ENCODE data around the gene HRC. TPM values are rescaled to one million over a fixed set of nuclear protein-coding genes. Genes with fewer than 3 reads are reported as not detected.

The HRC gene
- total and polyA plus RNA-seq, 2 of the 8 experiments (the other 6 are each of a cell fraction or from before 2014, with no cell fraction given), result 2.3 to 2.6 TPM

DNA sequence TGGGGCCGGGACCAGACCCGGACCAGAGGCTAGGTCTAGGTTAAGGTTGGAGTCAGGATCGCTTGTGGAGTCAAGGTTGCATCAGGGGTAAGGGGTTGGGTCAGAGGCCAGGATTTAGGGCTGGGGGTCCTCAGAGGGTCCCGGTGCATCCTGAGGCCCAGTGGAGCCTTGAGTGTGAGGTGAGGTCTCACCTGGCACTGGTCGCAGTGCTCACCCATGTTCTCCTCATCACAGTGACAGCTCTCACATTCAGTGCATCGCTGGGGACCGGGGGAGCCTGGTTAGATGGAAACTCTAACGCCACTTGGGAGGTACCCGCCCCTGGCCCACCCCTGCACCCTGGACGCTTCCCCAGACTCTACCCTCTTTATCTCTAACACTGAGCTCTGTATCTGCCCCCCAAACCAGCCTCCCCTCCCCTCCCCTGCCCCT is 3.1 kb downstream of the HRC start:
- POLR2A ChIA-PET (ENCODE audit: partially characterized antibody), result interaction anchor here (0.9 to 4.9 kb wide), 6 partner anchors 9 to 59 kb away, joined by 3 to 27 read pairs (median 8); partner anchors contain the start of gene LIN7B
- no peaks in the 10 kb centered on the region for H3K9me3 ChIP-seq (ENCODE audit: insufficient read depth in 2 of 2, low read depth in 1 of 2, low read length in 1 of 2)
- no peak overlapping the region; a peak in 1 of 7 replicates for H3K9ac ChIP-seq (replicated peaks in 1 of 4; ENCODE audit: extremely low read depth in 1 of 4, low read depth in 3 of 4, low read length in 3 of 4)
- peak overlapping the region; percentile 59 to 85 for H3K4me2 ChIP-seq (ENCODE audit: insufficient read depth in 1 of 2, low read depth in 2 of 2, low read length in 2 of 2)
- H3K27ac ChIP-seq (ENCODE audit: low read depth, low read length), result no peak overlapping the region
- no peak overlapping the region for H2BK20ac ChIP-seq (ENCODE audit: low read length)
- no peak overlapping the region for H3K23ac ChIP-seq (ENCODE audit: insufficient read length)
- no peak overlapping the region for H4K5ac ChIP-seq (ENCODE audit: insufficient read length, low read depth, low read length)
- H3K79me1 ChIP-seq (ENCODE audit: low read depth, low read length), result 0 out of 2 replicates have a peak, but pooled peaks cover 2% of the 10 kb centered on the region
- H2AFZ ChIP-seq (ENCODE audit: low read length), result no peak overlapping the region
- CTCF ChIA-PET (ENCODE audit: partially characterized antibody), result interaction anchor here (0.8 to 2.1 kb wide), 4 partner anchors 13 to 54 kb away, joined by 3 to 10 read pairs (median 5); no protein-coding TSS in a partner anchor
- no peak overlapping the region for H3K18ac ChIP-seq (ENCODE audit: extremely low read depth, low read length)
- 13% methylated on average over 5 of the region's 10 CpGs; no CpG with 5 or more reads in 1 of the 2 experiments for WGBS, 2 experiments (ENCODE audit: extremely low coverage in 1 of 2, insufficient coverage in 1 of 2, insufficient read length in 1 of 2, insufficient replicate concordance in 2 of 2, low coverage in 1 of 2, low lambda C conversion rate in 2 of 2, missing lambda C conversion rate in 1 of 2)
- H3K56ac ChIP-seq (replicated peaks; ENCODE audit: insufficient read length, low read depth, low read length), result no peak overlapping the region
- no peak overlapping the region for H3K4ac ChIP-seq (replicated peaks; ENCODE audit: insufficient read length, low read depth, low read length)
- no peak overlapping the region for H2BK12ac ChIP-seq (ENCODE audit: low read depth, low read length)
- no peak overlapping the region for H4K91ac ChIP-seq (replicated peaks; ENCODE audit: insufficient read length, low read length)
- H3K79me2 ChIP-seq (ENCODE audit: control insufficient read depth in 1 of 2, insufficient read depth in 2 of 2, low read length in 2 of 2), result no peaks in the 10 kb centered on the region
- H4K8ac ChIP-seq (ENCODE audit: extremely low read depth, insufficient read depth, low read length), result no peak overlapping the region
- peaks cover 0 to 2% of the 10 kb centered on the region in 2 experiments for H4K20me1 ChIP-seq (replicated peaks in 1 of 2; ENCODE audit: control insufficient read depth in 1 of 2, insufficient read depth in 2 of 2, low read length in 2 of 2)
- H3K4me1 ChIP-seq (replicated peaks in 1 of 4; ENCODE audit: control insufficient read depth in 3 of 4, insufficient read depth in 4 of 4, low read length in 3 of 4), result peaks cover 0 to 31% (median 19%) of the 10 kb centered on the region in 4 experiments; a peak in 6 of 7 replicates
- H3K4me3 ChIP-seq (ENCODE audit: extremely low read depth in 1 of 4, insufficient read depth in 2 of 4, low read depth in 3 of 4, low read length in 4 of 4), result peak overlapping the region in 1 of 4 experiments; percentile 32; a peak in 2 of 8 replicates
- DNase-seq (ENCODE audit: low read depth in 1 of 2, low spot score in 2 of 2) (no peak), FAIRE-seq (no peak)
- H3K36me3 ChIP-seq (ENCODE audit: control insufficient read depth in 2 of 4, insufficient read depth in 4 of 4, low read length in 3 of 4), result no peaks in the 10 kb centered on the region
- H2BK15ac ChIP-seq (ENCODE audit: low read length), result no peak overlapping the region
- no peak overlapping the region for H2AK5ac ChIP-seq (ENCODE audit: low read depth, low read length)
- no peak for TF ChIP-seq JUN (IDR thresholded peaks at IDR 0.05; ENCODE audit: low read depth, low read length)
- no peak for TF ChIP-seq EZH2 (IDR thresholded peaks at IDR 0.05; ENCODE audit: low read depth, low read length, severe bottlenecking)
- TF ChIP-seq, protein P1, sequence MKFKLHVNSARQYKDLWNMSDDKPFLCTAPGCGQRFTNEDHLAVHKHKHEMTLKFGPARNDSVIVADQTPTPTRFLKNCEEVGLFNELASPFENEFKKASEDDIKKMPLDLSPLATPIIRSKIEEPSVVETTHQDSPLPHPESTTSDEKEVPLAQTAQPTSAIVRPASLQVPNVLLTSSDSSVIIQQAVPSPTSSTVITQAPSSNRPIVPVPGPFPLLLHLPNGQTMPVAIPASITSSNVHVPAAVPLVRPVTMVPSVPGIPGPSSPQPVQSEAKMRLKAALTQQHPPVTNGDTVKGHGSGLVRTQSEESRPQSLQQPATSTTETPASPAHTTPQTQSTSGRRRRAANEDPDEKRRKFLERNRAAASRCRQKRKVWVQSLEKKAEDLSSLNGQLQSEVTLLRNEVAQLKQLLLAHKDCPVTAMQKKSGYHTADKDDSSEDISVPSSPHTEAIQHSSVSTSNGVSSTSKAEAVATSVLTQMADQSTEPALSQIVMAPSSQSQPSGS (IDR thresholded peaks at IDR 0.05; ENCODE audit: low read length), result no peak
- H3K23me2 ChIP-seq (ENCODE audit: low read depth, low read length), result peaks cover 24% of the 10 kb centered on the region
- H3K27me3 ChIP-seq (replicated peaks in 1 of 4; ENCODE audit: control insufficient read depth in 3 of 4, extremely low read depth in 1 of 4, insufficient read depth in 3 of 4, low read length in 3 of 4), result peaks cover 0 to 7% (median 3%) of the 10 kb centered on the region in 4 experiments; a peak in 3 of 7 replicates
- no peak overlapping the region for H2BK120ac ChIP-seq (replicated peaks; ENCODE audit: low read depth, low read length)
- no peak overlapping the region for H2BK5ac ChIP-seq (ENCODE audit: low read depth, low read length)
- H3K14ac ChIP-seq (ENCODE audit: insufficient read length), result no peak overlapping the region

Measured in H1 (cell line).